Left kidney (tissue), 2 donors: ENCODE results near the gene RAB3A. TPM values are rescaled to one million over a fixed set of nuclear protein-coding genes. Genes with fewer than 3 reads are reported as not detected.

Experiments
- DNase-seq: peaks from one replicate; pipeline ENCODE4 v3.0.0-alpha.2; 2013
- polyA plus RNA-seq: library from polyadenylated mRNA; unstranded; fragments of 120-200 nt; gene quantifications from one replicate; pipeline ENCODE4 v1.2.1, GENCODE V29; 2013; ENCODE audit not compliant: insufficient read length

The RAB3A gene
- polyA plus RNA-seq, 1 donor: 3.8 TPM

GRCh38 chr19:18152442-18152816, 51.4 kb downstream of the RAB3A start:
- peak; percentile 98 for DNase-seq

GRCh38 chr19:18150776-18151624, 52.8 kb downstream of the RAB3A start:
- DNase-seq: no peak

GRCh38 chr19:18149596-18149975, 54.3 kb downstream of the RAB3A start:
- no peak for DNase-seq

- DNase-seq: no peak
Observed at GRCh38 chr19:18147396-18147795, 56.4 kb downstream of the RAB3A start.

Other genes starting within 250 kb of the RAB3A start
- 5.6 TPM for gene KCNN1, start 236.9 kb downstream of the RAB3A start, polyA plus RNA-seq
- gene ARRDC2, start 195.9 kb downstream of the RAB3A start, polyA plus RNA-seq: 2.3 TPM
- gene IL12RB1, start 117.1 kb downstream of the RAB3A start, polyA plus RNA-seq: 0.28 TPM
- 6.3 TPM for gene MAST3, start 106.3 kb downstream of the RAB3A start, polyA plus RNA-seq
- gene PIK3R2, start 50.9 kb downstream of the RAB3A start, polyA plus RNA-seq: 27.1 TPM
- 11.3 TPM for gene IFI30, start 30.2 kb downstream of the RAB3A start, polyA plus RNA-seq
- gene MPV17L2, start 10.8 kb downstream of the RAB3A start, polyA plus RNA-seq: 8.6 TPM
- 0.75 TPM for gene PDE4C, start 22.4 kb upstream of the RAB3A start, polyA plus RNA-seq
- gene IQCN, start 70.4 kb upstream of the RAB3A start, polyA plus RNA-seq: 7.2 TPM
- 55.1 TPM for gene JUND, start 77.6 kb upstream of the RAB3A start, polyA plus RNA-seq
- 84.7 TPM for gene LSM4, start 119.0 kb upstream of the RAB3A start, polyA plus RNA-seq
- gene PGPEP1, start 136.6 kb upstream of the RAB3A start, polyA plus RNA-seq: 27.2 TPM
- gene GDF15, start 182.1 kb upstream of the RAB3A start, polyA plus RNA-seq: 4.2 TPM
- gene LRRC25, start 193.6 kb upstream of the RAB3A start, polyA plus RNA-seq: 0.52 TPM
- 57.8 TPM for gene SSBP4, start 215.4 kb upstream of the RAB3A start, polyA plus RNA-seq
- 101 TPM for gene ISYNA1, start 234.1 kb upstream of the RAB3A start, polyA plus RNA-seq